HepG2 (cell line): Measurements from ENCODE around the gene CCDC88B. TPM values are rescaled to one million over a fixed set of nuclear protein-coding genes. Genes with fewer than 3 reads are reported as not detected.

Source experiments
- ARID4A ChIP-seq: sonication (generic); formaldehyde crosslinking; IDR thresholded peaks from 2 replicates; pipeline ENCODE4 v1.5.0; 2020; ENCODE audit warnings: mild to moderate bottlenecking, missing genetic modification reagents, borderline replicate concordance
- EED ChIP-seq: sonication (generic); formaldehyde crosslinking; IDR thresholded peaks from 2 replicates; pipeline ENCODE4 v1.5.0; 2020; ENCODE audit warnings: mild to moderate bottlenecking, missing genetic modification reagents
- IKZF1 ChIP-seq: fragments of 450-650 bp; IDR thresholded peaks from 2 replicates; pipeline ENCODE4 v1.7.1; 2016
- KDM5A ChIP-seq: fragments of 200-600 bp; sonication (generic); IDR thresholded peaks from 2 replicates; pipeline ENCODE4 v1.7.0; 2018; ENCODE audit warnings: antibody characterized with exemption, mild to moderate bottlenecking, low read length, borderline replicate concordance
- NCOA1 ChIP-seq: sonication (generic); formaldehyde crosslinking; IDR thresholded peaks from 2 replicates; pipeline ENCODE4 v1.9.0; 2021; ENCODE audit warnings: missing genetic modification reagents
- NCOA5 ChIP-seq: sonication (generic); formaldehyde crosslinking; IDR thresholded peaks from 2 replicates; pipeline ENCODE4 v1.4.0; 2020; ENCODE audit warnings: missing genetic modification reagents
- NFE2L1 ChIP-seq: sonication (generic); formaldehyde crosslinking; IDR thresholded peaks from 2 replicates; pipeline ENCODE4 v1.4.0; 2020; ENCODE audit warnings: missing genetic modification reagents, mild to moderate bottlenecking, borderline replicate concordance
- NFYB ChIP-seq: sonication (generic); formaldehyde crosslinking; IDR thresholded peaks from 2 replicates; pipeline ENCODE4 v1.4.0; 2020; ENCODE audit warnings: missing genetic modification reagents
- PCBP2 ChIP-seq: fragments of 200-400 bp; formaldehyde crosslinking; optimal IDR thresholded peaks from 2 replicates; pipeline ENCODE3; 2018; ENCODE audit warnings: low read length, low read depth; ENCODE audit not compliant: poor library complexity, severe bottlenecking
- PHF20 ChIP-seq: sonication (generic); formaldehyde crosslinking; IDR thresholded peaks from 2 replicates; pipeline ENCODE4 v1.5.0; 2020; ENCODE audit warnings: mild to moderate bottlenecking, missing genetic modification reagents
- POLR2A ChIP-seq, 2 experiments: IDR thresholded peaks; 2 replicates each; pipeline ENCODE4 v1.6.1; 2011; ENCODE audit warnings: low read depth in 2 of 2, low read length in 2 of 2, mild to moderate bottlenecking in 1 of 2, moderate library complexity in 1 of 2; ENCODE audit not compliant: insufficient read depth in 1 of 2
- PPARG ChIP-seq: conservative IDR thresholded peaks from 2 replicates; pipeline ENCODE4 v1.6.1; 2016; ENCODE audit warnings: missing biosample characterization, missing genetic modification reagents
- SP140L ChIP-seq: sonication (generic); formaldehyde crosslinking; IDR thresholded peaks from 2 replicates; pipeline ENCODE4 v1.4.0; 2020; ENCODE audit warnings: missing genetic modification reagents, borderline replicate concordance
- ZBTB21 ChIP-seq: sonication (generic); formaldehyde crosslinking; IDR thresholded peaks from 2 replicates; pipeline ENCODE4 v1.4.0; 2020; ENCODE audit warnings: missing genetic modification reagents
- ZBTB4 ChIP-seq: sonication (generic); formaldehyde crosslinking; IDR thresholded peaks from 2 replicates; pipeline ENCODE4 v1.4.0; 2020; ENCODE audit warnings: missing genetic modification reagents, mild to moderate bottlenecking, borderline replicate concordance
- ZBTB42 ChIP-seq: sonication (generic); formaldehyde crosslinking; IDR thresholded peaks from 2 replicates; pipeline ENCODE4 v1.5.0; 2020; ENCODE audit warnings: mild to moderate bottlenecking, missing genetic modification reagents
- ZNF430 ChIP-seq: sonication (generic); formaldehyde crosslinking; IDR thresholded peaks from 2 replicates; pipeline ENCODE4 v1.9.0; 2021; ENCODE audit warnings: mild to moderate bottlenecking, missing genetic modification reagents
- ZNF484 ChIP-seq: sonication (generic); formaldehyde crosslinking; IDR thresholded peaks from 2 replicates; pipeline ENCODE4 v1.5.1; 2020; ENCODE audit warnings: mild to moderate bottlenecking, low read depth, missing genetic modification reagents, borderline replicate concordance
- ZNF503 ChIP-seq: sonication (generic); formaldehyde crosslinking; IDR thresholded peaks from 2 replicates; pipeline ENCODE4 v1.4.0; 2020; ENCODE audit warnings: missing genetic modification reagents
- ZNF7 ChIP-seq: IDR thresholded peaks from 2 replicates; pipeline ENCODE4 v1.6.1; 2016; ENCODE audit warnings: missing biosample characterization, missing genetic modification reagents
- ZSCAN21 ChIP-seq: sonication (generic); formaldehyde crosslinking; IDR thresholded peaks from 2 replicates; pipeline ENCODE4 v1.8.0; 2022; ENCODE audit warnings: mild to moderate bottlenecking, missing genetic modification reagents, moderate library complexity, borderline replicate concordance
- ZSCAN25 ChIP-seq: sonication (generic); formaldehyde crosslinking; IDR thresholded peaks from 2 replicates; pipeline ENCODE4 v1.8.0; 2022; ENCODE audit warnings: mild to moderate bottlenecking, missing genetic modification reagents
- polyA plus RNA-seq, 8 experiments: library from polyadenylated mRNA; depleted of rRNA in 3 of 8; stranded (reverse) in 7 of 8; unstranded in 1 of 8; fragments of >200 nt; fragmentation: Illumina TruSeq in 4 of 8; extraction: Trizol in 4 of 8; gene quantifications; 2 replicates each; pipeline versions ENCODE4 v1.2.1 to v1.2.3, GENCODE V29; 2011 to 2016; ENCODE audit warnings: low read depth in 4 of 8, missing spikeins in 1 of 8, mixed read lengths in 1 of 8; ENCODE audit not compliant: insufficient read depth in 1 of 8
- total RNA-seq, 5 experiments: library from RNA; depleted of rRNA; stranded (reverse); fragments of >200 nt; fragmentation: Illumina TruSeq; extraction: Trizol; gene quantifications; 2 replicates each; pipeline ENCODE4 v1.2.3, GENCODE V29; 2016; ENCODE audit warnings: low read depth in 1 of 5

CCDC88B gene
- total and polyA plus RNA-seq, 2 of the 13 experiments (the other 11 are each of a cell fraction or from before 2014, with no cell fraction given) = 3.6 to 4.8 TPM

- TF ChIP-seq ZNF503 (CRISPR knock-in tag) = no peak
- TF ChIP-seq ZNF7 (CRISPR knock-in tag) = no peak
- no peak for TF ChIP-seq EED (CRISPR knock-in tag)
- peak; percentile 77; the same call in 1 of the 2 replicates for TF ChIP-seq ZNF430 (CRISPR knock-in tag)
- no peak; the same call in 1 of the 2 replicates for TF ChIP-seq NCOA1
- TF ChIP-seq SP140L = no peak
- no peak for TF ChIP-seq ZSCAN25 (CRISPR knock-in tag)
- TF ChIP-seq PHF20 (CRISPR knock-in tag) = peak; percentile 78
- peak; percentile 89 for TF ChIP-seq NFYB (CRISPR knock-in tag)
- no peak for TF ChIP-seq NFE2L1
- no peak for TF ChIP-seq ZBTB4 (CRISPR knock-in tag)
- TF ChIP-seq PCBP2 = no peak
- TF ChIP-seq PPARG (CRISPR knock-in tag) = peak; percentile 49; the same call in 1 of the 2 replicates
- TF ChIP-seq ARID4A (CRISPR knock-in tag) = peak; percentile 61; the same call in 1 of the 2 replicates
- TF ChIP-seq ZBTB42 (CRISPR knock-in tag) = no peak
- peak; percentile 74 to 89 for TF ChIP-seq POLR2A (IDR thresholded peaks at IDR 0.05; ENCODE audit: insufficient read depth in 1 of 2, low read depth in 2 of 2, low read length in 2 of 2)
- TF ChIP-seq IKZF1 = no peak
- no peak for TF ChIP-seq NCOA5
- TF ChIP-seq ZSCAN21 (CRISPR knock-in tag) = no peak; the same call in 1 of the 2 replicates
- TF ChIP-seq ZBTB21 (CRISPR knock-in tag) = 0 out of 2 replicates have a peak, but pooled peaks have one; percentile 49
- TF ChIP-seq ZNF484 (CRISPR knock-in tag) = no peak
- peak; percentile 82 for TF ChIP-seq KDM5A
Observed at GRCh38 chr11:64317325-64317960, 22.6 kb upstream of the CCDC88B start, which contains the start of gene TRMT112 (continued).
